PC-9 (cell line): Measurements from ENCODE around the gene SND1.

Experiments
- CTCF ChIP-seq: fragments of 200-600 bp; sonication (generic); conservative IDR thresholded peaks from 2 replicates; pipeline ENCODE4 v1.6.1; 2017; ENCODE audit warnings: mixed run types, antibody characterized with exemption, mild to moderate bottlenecking, moderate library complexity
- EZH2 ChIP-seq: fragments of 200-600 bp; sonication (generic); IDR thresholded peaks from 2 replicates; pipeline ENCODE4 v1.8.0; 2017; ENCODE audit warnings: antibody characterized with exemption, low read depth

- TF ChIP-seq CTCF: no peak
- no peak for TF ChIP-seq EZH2
Observed at GRCh38 chr7:127799535-127800305, 147.7 kb downstream of the SND1 start.
